ENCODE results near the gene RNF180. TPM values are rescaled to one million over a fixed set of nuclear protein-coding genes. Genes with fewer than 3 reads are reported as not detected.

The RNF180 gene
- total RNA-seq, 1 donor from 2014 or later: 14.0 TPM

- Histone ChIP-seq H3K4me3 (no peak overlapping the region), H3K4me1 (no peaks in the 10 kb centered on the region), H3K27ac (no peak overlapping the region), H3K36me3 (peaks cover 0 to 13% of the 10 kb centered on the region in 2 donors), H3K9me3 (no peaks in the 10 kb centered on the region), H3K27me3 (no peaks in the 10 kb centered on the region)
- no peak for DNase-seq (ENCODE audit: extremely low spot score in 2 of 2)
- intact Hi-C loops (cut with DNase I): no loop called here
- TF ChIP-seq POLR2A (IDR thresholded peaks at IDR 0.05) (no peak), POLR2AphosphoS5 (IDR thresholded peaks at IDR 0.05; ENCODE audit: insufficient read depth in 1 of 2, low read depth in 1 of 2) (no peak)
- TF ChIP-seq, protein P1, sequence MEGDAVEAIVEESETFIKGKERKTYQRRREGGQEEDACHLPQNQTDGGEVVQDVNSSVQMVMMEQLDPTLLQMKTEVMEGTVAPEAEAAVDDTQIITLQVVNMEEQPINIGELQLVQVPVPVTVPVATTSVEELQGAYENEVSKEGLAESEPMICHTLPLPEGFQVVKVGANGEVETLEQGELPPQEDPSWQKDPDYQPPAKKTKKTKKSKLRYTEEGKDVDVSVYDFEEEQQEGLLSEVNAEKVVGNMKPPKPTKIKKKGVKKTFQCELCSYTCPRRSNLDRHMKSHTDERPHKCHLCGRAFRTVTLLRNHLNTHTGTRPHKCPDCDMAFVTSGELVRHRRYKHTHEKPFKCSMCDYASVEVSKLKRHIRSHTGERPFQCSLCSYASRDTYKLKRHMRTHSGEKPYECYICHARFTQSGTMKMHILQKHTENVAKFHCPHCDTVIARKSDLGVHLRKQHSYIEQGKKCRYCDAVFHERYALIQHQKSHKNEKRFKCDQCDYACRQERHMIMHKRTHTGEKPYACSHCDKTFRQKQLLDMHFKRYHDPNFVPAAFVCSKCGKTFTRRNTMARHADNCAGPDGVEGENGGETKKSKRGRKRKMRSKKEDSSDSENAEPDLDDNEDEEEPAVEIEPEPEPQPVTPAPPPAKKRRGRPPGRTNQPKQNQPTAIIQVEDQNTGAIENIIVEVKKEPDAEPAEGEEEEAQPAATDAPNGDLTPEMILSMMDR (IDR thresholded peaks at IDR 0.05): no peak
These were observed 165.1 kb downstream of the RNF180 start for GRCh38 chr5:64330728-64331231.

GRCh38 chr5:64331597-64332277 is 166.1 kb downstream of the RNF180 start:
- H3K4me1 ChIP-seq: no peaks in the 10 kb centered on the region
- H3K27ac ChIP-seq: no peak overlapping the region
- no peak for DNase-seq (ENCODE audit: extremely low spot score in 2 of 2)
- no peaks in the 10 kb centered on the region for H3K27me3 ChIP-seq
- no peak overlapping the region for H3K4me3 ChIP-seq
- intact Hi-C loops (cut with DNase I): no loop called here
- no peaks in the 10 kb centered on the region for H3K9me3 ChIP-seq
- TF ChIP-seq POLR2AphosphoS5 (IDR thresholded peaks at IDR 0.05; ENCODE audit: insufficient read depth in 1 of 2, low read depth in 1 of 2): no peak
- TF ChIP-seq, protein P1 (IDR thresholded peaks at IDR 0.05): no peak
- no peak for TF ChIP-seq POLR2A (IDR thresholded peaks at IDR 0.05)
- H3K36me3 ChIP-seq: peaks cover 0 to 13% of the 10 kb centered on the region in 2 donors

- H3K27ac ChIP-seq: no peak overlapping the region
- no peaks in the 10 kb centered on the region for H3K27me3 ChIP-seq
- no peak overlapping the region for H3K4me3 ChIP-seq
- intact Hi-C loops (cut with DNase I): no loop called here
- DNase-seq (ENCODE audit: extremely low spot score in 2 of 2): no peak
- H3K36me3 ChIP-seq: peaks cover 0 to 13% of the 10 kb centered on the region in 2 donors
- TF ChIP-seq, protein P1 (IDR thresholded peaks at IDR 0.05): no peak
- H3K4me1 ChIP-seq: no peaks in the 10 kb centered on the region
- no peaks in the 10 kb centered on the region for H3K9me3 ChIP-seq
These were observed 168.2 kb downstream of the RNF180 start for GRCh38 chr5:64333886-64334285.

- no peak overlapping the region for H3K27ac ChIP-seq
- DNase-seq (ENCODE audit: extremely low spot score in 2 of 2): no peak
- intact Hi-C loops (cut with DNase I): no loop called here
- no peak for TF ChIP-seq POLR2A (IDR thresholded peaks at IDR 0.05)
- TF ChIP-seq POLR2AphosphoS5 (IDR thresholded peaks at IDR 0.05; ENCODE audit: insufficient read depth in 1 of 2, low read depth in 1 of 2): no peak
- H3K36me3 ChIP-seq: no peaks in the 10 kb centered on the region
- no peaks in the 10 kb centered on the region for H3K27me3 ChIP-seq
- H3K4me1 ChIP-seq: no peaks in the 10 kb centered on the region
- no peaks in the 10 kb centered on the region for H3K9me3 ChIP-seq
- H3K4me3 ChIP-seq: no peak overlapping the region
These were observed 174.1 kb downstream of the RNF180 start for GRCh38 chr5:64339769-64340168.

GRCh38 chr5:64340293-64340692 is 174.7 kb downstream of the RNF180 start:
- TF ChIP-seq POLR2AphosphoS5 (IDR thresholded peaks at IDR 0.05; ENCODE audit: insufficient read depth in 1 of 2, low read depth in 1 of 2) (no peak), POLR2A (IDR thresholded peaks at IDR 0.05) (no peak)
- TF ChIP-seq, protein P1 (IDR thresholded peaks at IDR 0.05): no peak
- DNase-seq (ENCODE audit: extremely low spot score in 2 of 2): no peak

More at GRCh38 chr5:64340293-64340692, 174.7 kb downstream of the RNF180 start:
- intact Hi-C loops (cut with DNase I): no loop called here
- Histone ChIP-seq H3K27ac (no peak overlapping the region), H3K4me3 (no peak overlapping the region), H3K9me3 (no peaks in the 10 kb centered on the region), H3K4me1 (no peaks in the 10 kb centered on the region), H3K36me3 (no peaks in the 10 kb centered on the region), H3K27me3 (no peaks in the 10 kb centered on the region)

All from vagina (tissue), 2 donors.